GM12878 (cell line): ENCODE measurements around the gene SMIM12. TPM values are rescaled to one million over a fixed set of nuclear protein-coding genes. Genes with fewer than 3 reads are reported as not detected.

ENCODE experiments used
- ATAC-seq: fragments of 200-7000 bp; cut with Tn5 transposase; 3 replicates; pipeline ENCODE4 v1.9.1; 2020; ENCODE audit warnings: mild to moderate bottlenecking, moderate library complexity
- BruUV-seq: library from RNA; stranded (reverse); fragments of 400-500 nt; replicated peaks from 2 replicates; lab custom pipeline; 2021; lab: Mats Ljungman, UMichigan
- CTCF ChIA-PET: fragments of 300-600 bp; sonication (Branson Sonifier 250); formaldehyde crosslinking; extraction: SDS; loops from one replicate; lab custom pipeline; 2021; ENCODE audit warnings: inconsistent platforms; lab: Yijun Ruan, JAX
- POLR2A ChIA-PET: fragments of 350-600 bp; formaldehyde crosslinking; extraction: SDS; loops from one replicate; lab custom pipeline; 2021; ENCODE audit warnings: inconsistent platforms; lab: Charles Lee
- RAD21 ChIA-PET: fragments of 300-600 bp; sonication (Branson Sonifier 250); formaldehyde crosslinking; loops from one replicate; lab custom pipeline; 2023; ENCODE audit warnings: antibody characterized with exemption; ENCODE audit not compliant: unreplicated experiment; lab: Charles Lee
- SMC1A ChIA-PET: fragments of 300-600 bp; sonication (Branson Sonifier 250); formaldehyde crosslinking; loops from one replicate; lab custom pipeline; 2023; ENCODE audit not compliant: unreplicated experiment, uncharacterized antibody; lab: Charles Lee
- DNase-seq: peaks from one replicate; pipeline ENCODE4 v3.0.0-alpha.2; 2011; ENCODE audit warnings: low read depth, low spot score
- FAIRE-seq: peaks from 3 replicates; lab custom pipeline; 2011; peaks lifted over from hg19 to GRCh38; lab: Jason Lieb, UNC
- H2AFZ ChIP-seq: 2 replicates; pipeline ENCODE4 v1.6.0; 2011; ENCODE audit warnings: low read depth, low read length, control low read depth; ENCODE audit not compliant: control insufficient read depth
- H3K27ac ChIP-seq: 2 replicates; pipeline ENCODE4 v1.5.1; 2011; ENCODE audit warnings: control low read depth; ENCODE audit not compliant: control insufficient read depth, insufficient read depth
- H3K27me3 ChIP-seq, 2 experiments: replicated peaks in 1 of 2; 2 replicates each; pipeline versions ENCODE4 v1.6.0 to v1.6.1; 2011; ENCODE audit warnings: low read length in 1 of 2; ENCODE audit not compliant: control insufficient read depth in 2 of 2, insufficient read depth in 2 of 2
- H3K36me3 ChIP-seq, 2 experiments: 2 replicates each; pipeline ENCODE4 v1.5.1; 2011; ENCODE audit warnings: low read length in 1 of 2; ENCODE audit not compliant: control insufficient read depth in 2 of 2, insufficient read depth in 2 of 2
- H3K4me1 ChIP-seq: 2 replicates; pipeline ENCODE4 v1.6.1; 2011; ENCODE audit warnings: mild to moderate bottlenecking, low read length, moderate library complexity, mixed read lengths; ENCODE audit not compliant: control insufficient read depth, insufficient read depth
- H3K4me2 ChIP-seq: 2 replicates; pipeline ENCODE4 v1.6.0; 2011; ENCODE audit warnings: control low read depth; ENCODE audit not compliant: control insufficient read depth, insufficient read depth
- H3K4me3 ChIP-seq: fragments of 200-600 bp; sonication (generic); 2 replicates; pipeline ENCODE4 v1.5.1; 2016
- H3K79me2 ChIP-seq: 2 replicates; pipeline ENCODE4 v1.6.0; 2011; ENCODE audit warnings: low read length; ENCODE audit not compliant: control insufficient read depth, insufficient read depth
- H3K9ac ChIP-seq: 2 replicates; pipeline ENCODE4 v1.8.0; 2011; ENCODE audit warnings: low read length, control low read depth, mixed read lengths; ENCODE audit not compliant: control insufficient read depth, insufficient read depth
- H3K9me3 ChIP-seq: replicated peaks from 3 replicates; pipeline ENCODE4 v1.5.1; 2011; ENCODE audit warnings: mild to moderate bottlenecking, low read length; ENCODE audit not compliant: control insufficient read depth, insufficient read depth
- H4K20me1 ChIP-seq: 2 replicates; pipeline ENCODE4 v1.6.0; 2011; ENCODE audit not compliant: control insufficient read depth, insufficient read depth
- ATF7 ChIP-seq: fragments of 450-650 bp; IDR thresholded peaks from 2 replicates; pipeline ENCODE4 v1.6.1; 2016; ENCODE audit warnings: low read depth, mild to moderate bottlenecking
- KAT2A ChIP-seq: conservative IDR thresholded peaks from 2 replicates; pipeline ENCODE4 v1.6.1; 2011; ENCODE audit warnings: low read depth, low read length; ENCODE audit not compliant: control insufficient read depth
- MEF2A ChIP-seq: IDR thresholded peaks from 2 replicates; pipeline ENCODE4 v1.6.1; 2011; ENCODE audit warnings: low read depth, mild to moderate bottlenecking, low read length, moderate library complexity; ENCODE audit not compliant: insufficient read depth
- NR2C2 ChIP-seq: IDR thresholded peaks from 2 replicates; pipeline ENCODE4 v1.6.1; 2011; ENCODE audit warnings: borderline replicate concordance, low read depth; ENCODE audit not compliant: control insufficient read depth, insufficient read length
- POLR2A ChIP-seq: IDR thresholded peaks from 2 replicates; pipeline ENCODE4 v1.6.1; 2011; ENCODE audit warnings: low read depth, mild to moderate bottlenecking, low read length
- RAD51 ChIP-seq: fragments of 450-650 bp; IDR thresholded peaks from 2 replicates; pipeline ENCODE4 v1.6.1; 2016; ENCODE audit warnings: moderate library complexity, mild to moderate bottlenecking, inconsistent platforms
- SPI1 ChIP-seq: IDR thresholded peaks from 2 replicates; pipeline ENCODE4 v1.6.1; 2011; ENCODE audit warnings: low read depth, mild to moderate bottlenecking, low read length, moderate library complexity, borderline replicate concordance; ENCODE audit not compliant: insufficient read depth
- ZBTB33 ChIP-seq: fragments of 450-650 bp; IDR thresholded peaks from 2 replicates; pipeline ENCODE4 v1.6.1; 2017; ENCODE audit warnings: mild to moderate bottlenecking
- WGBS: methylation state at CpG from one replicate; pipeline ENCODE4 v1.1.6; 2016; ENCODE audit warnings: low lambda C conversion rate; ENCODE audit not compliant: insufficient replicate concordance, insufficient coverage; ENCODE audit errors: missing lambda C conversion rate; 5-methylcytosine and 5-hydroxymethylcytosine counted together
- in situ Hi-C: fragments of 300-500 bp; cut with MboI; formaldehyde crosslinking; loops from 9 replicates; pipeline ENCODE4 v1.14.3; 2018; ENCODE audit warnings: mixed read lengths
- intact Hi-C: fragments of 100-400 bp; cut with micrococcal nuclease; formaldehyde crosslinking; loops from one replicate; pipeline ENCODE4 v1.14.2; 2022; ENCODE audit not compliant: unreplicated experiment
- polyA plus RNA-seq, 11 experiments: library from polyadenylated mRNA; depleted of rRNA in 4 of 11; unstranded in 6 of 11; stranded (reverse) in 5 of 11; fragments of >200 nt; fragmentation: Nextera tagmentation in 4 of 11; fragmentation: Illumina TruSeq in 1 of 11; extraction: Ambion mirVana in 4 of 11; extraction: Trizol in 1 of 11; gene quantifications; 1 replicate in 1 of 11; 2 replicates in 10 of 11; pipeline versions ENCODE4 v1.2.1 to v1.2.3, GENCODE V29; 2011 to 2016; ENCODE audit warnings: inconsistent platforms in 2 of 11, missing spikeins in 2 of 11, low read depth in 1 of 11
- total RNA-seq, 4 experiments: library from RNA; depleted of rRNA in 3 of 4; stranded (reverse); fragments of >200 nt in 3 of 4; fragmentation: Illumina TruSeq in 1 of 4; extraction: Trizol in 1 of 4; gene quantifications; 2 replicates each; pipeline versions ENCODE4 v1.2.1 to v1.2.3, GENCODE V29; 2013 to 2021

The SMIM12 gene
- total and polyA plus RNA-seq, 10 of the 15 experiments (the other 5 are each of a cell fraction or from before 2014, with no cell fraction given): 26.1 to 81.5 (median 44.1) TPM

- intact Hi-C loops: no loop called here
- SMC1A ChIA-PET: no interaction called here
- CTCF ChIA-PET: no interaction called here
- Histone ChIP-seq H3K36me3 (no peaks in the 10 kb centered on the region), H3K4me3 (no peak overlapping the region), H3K79me2 (no peaks in the 10 kb centered on the region), H3K27me3 (peaks cover 4 to 13% of the 10 kb centered on the region in 2 experiments; a peak in 3 of 4 replicates), H3K9ac (no peak overlapping the region), H3K27ac (no peak overlapping the region), H3K9me3 (no peaks in the 10 kb centered on the region), H2AFZ (no peak overlapping the region), H3K4me1 (no peaks in the 10 kb centered on the region), H3K4me2 (no peak overlapping the region), H4K20me1 (no peaks in the 10 kb centered on the region)
- POLR2A ChIA-PET: no interaction called here
- no TSS peak for BruUV-seq
- FAIRE-seq (no peak), ATAC-seq (no peak), DNase-seq (no peak)
- in situ Hi-C loops: no loop called here
- 43% methylated on average over 3 of the region's 3 CpGs for WGBS
- TF ChIP-seq RAD51: no peak
- no peak for TF ChIP-seq NR2C2
- no peak for TF ChIP-seq ZBTB33
- TF ChIP-seq MEF2A: no peak
- no peak for TF ChIP-seq ATF7
- no peak for TF ChIP-seq POLR2A
- no peak for TF ChIP-seq KAT2A
- TF ChIP-seq SPI1: no peak
- RAD21 ChIA-PET: no interaction called here
Measured at GRCh38 chr1:34884536-34884935, 25.0 kb upstream of the SMIM12 start.
